DND-41 (cell line): Measurements from ENCODE around the gene SLC6A7.

Source experiments
- ATAC-seq: fragments of 200-7000 bp; cut with Tn5 transposase; 3 replicates; pipeline ENCODE4 v1.9.1; 2021; ENCODE audit warnings: low read depth; ENCODE audit not compliant: insufficient read depth
- DNase-seq: peaks from one replicate; pipeline ENCODE4 v3.0.0-alpha.2; 2020
- H2AFZ ChIP-seq: 2 replicates; pipeline ENCODE4 v1.6.0; 2012; ENCODE audit warnings: low read depth, low read length
- H3K27ac ChIP-seq: 2 replicates; pipeline ENCODE4 v1.5.1; 2012; ENCODE audit warnings: low read length, inconsistent platforms
- H3K27me3 ChIP-seq: fragments of 200-600 bp; sonication (generic); 2 replicates; pipeline ENCODE4 v1.6.0; 2012; ENCODE audit warnings: low read length, mild to moderate bottlenecking, inconsistent platforms; ENCODE audit not compliant: insufficient read depth, poor library complexity
- H3K36me3 ChIP-seq: 2 replicates; pipeline ENCODE4 v1.5.1; 2012; ENCODE audit warnings: low read length, inconsistent platforms; ENCODE audit not compliant: insufficient read depth
- H3K4me1 ChIP-seq: 2 replicates; pipeline ENCODE4 v1.5.1; 2012; ENCODE audit warnings: mild to moderate bottlenecking, low read length; ENCODE audit not compliant: insufficient read depth
- H3K4me2 ChIP-seq: 2 replicates; pipeline ENCODE4 v1.6.0; 2012; ENCODE audit warnings: mild to moderate bottlenecking, moderate library complexity, low read length, inconsistent platforms; ENCODE audit not compliant: insufficient read depth
- H3K4me3 ChIP-seq, 2 experiments: fragments of 200-600 bp in 1 of 2; shearing (Covaris generic) in 1 of 2; 2 replicates each; pipeline ENCODE4 v1.5.1; 2012 to 2016; ENCODE audit warnings: inconsistent platforms in 2 of 2, low read length in 2 of 2, mild to moderate bottlenecking in 2 of 2, low read depth in 1 of 2, moderate library complexity in 1 of 2
- H3K79me2 ChIP-seq: 2 replicates; pipeline ENCODE4 v1.6.0; 2012; ENCODE audit warnings: low read length, inconsistent platforms; ENCODE audit not compliant: insufficient read depth
- H3K9ac ChIP-seq: 2 replicates; pipeline ENCODE4 v1.6.0; 2012; ENCODE audit warnings: low read depth, mild to moderate bottlenecking, inconsistent platforms, low read length, moderate library complexity
- H3K9me3 ChIP-seq: 2 replicates; pipeline ENCODE4 v1.5.1; 2012; ENCODE audit warnings: low read length, moderate library complexity, mild to moderate bottlenecking, inconsistent platforms; ENCODE audit not compliant: insufficient read depth, severe bottlenecking
- H4K20me1 ChIP-seq: 2 replicates; pipeline ENCODE4 v1.6.0; 2012; ENCODE audit warnings: low read length; ENCODE audit not compliant: insufficient read depth
- EZH2 ChIP-seq: IDR thresholded peaks from 3 replicates; pipeline ENCODE4 v1.6.1; 2012; ENCODE audit warnings: borderline replicate concordance, low read depth, mild to moderate bottlenecking, moderate library complexity, low read length, inconsistent platforms; ENCODE audit not compliant: severe bottlenecking
- TF ChIP-seq, protein P1 (sequence below): IDR thresholded peaks from 2 replicates; pipeline ENCODE4 v1.5.1; 2012; ENCODE audit warnings: borderline replicate concordance, low read length, moderate library complexity, mild to moderate bottlenecking; ENCODE audit not compliant: poor library complexity, severe bottlenecking; ENCODE audit errors: extremely low read depth

The SLC6A7 gene

DNA sequence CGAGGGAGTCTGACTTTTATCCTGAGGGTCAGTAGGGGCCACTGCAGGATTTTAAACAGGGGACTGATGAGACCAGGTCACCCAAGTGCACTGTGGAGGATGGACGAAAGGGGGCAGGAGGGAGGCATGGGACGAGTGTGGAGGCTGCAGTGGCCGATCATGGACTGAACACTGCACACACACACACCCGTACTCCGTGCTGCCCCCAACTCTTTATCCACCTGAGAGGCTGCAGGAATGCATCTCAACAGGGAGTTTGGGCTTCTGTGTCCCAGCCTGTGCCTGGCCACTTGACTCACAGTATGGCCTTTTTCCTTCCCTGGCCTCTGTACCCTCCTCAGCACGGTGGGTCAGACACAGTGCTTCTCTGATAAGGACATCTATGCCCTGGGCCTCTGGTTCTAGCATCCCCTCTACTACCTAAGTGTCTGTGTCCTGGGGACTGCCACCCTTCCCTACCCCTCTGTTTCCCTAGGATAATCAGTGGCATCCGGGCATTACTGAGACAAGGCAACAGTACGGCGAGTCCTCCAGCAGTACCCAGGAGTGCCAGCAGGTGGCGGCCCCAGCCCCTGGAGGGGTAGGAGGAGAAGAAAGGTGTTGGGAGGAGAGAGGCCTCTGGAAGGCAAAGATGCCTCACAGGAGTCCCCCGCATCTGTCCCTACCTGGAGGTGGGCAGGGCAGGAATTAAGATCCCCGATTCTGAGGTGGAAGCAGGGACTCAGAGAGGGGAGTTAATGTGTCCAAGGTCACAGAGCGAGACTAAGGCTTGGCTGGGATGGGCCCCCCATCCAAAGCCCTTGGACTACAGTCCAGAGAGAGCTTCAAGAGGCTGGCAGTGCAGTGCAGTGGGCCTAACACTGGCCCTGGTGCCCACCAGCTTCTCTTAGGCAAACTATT, 28.4 kb upstream of the SLC6A7 start:
- DNase-seq (peak; percentile 79), ATAC-seq (peak; percentile 79)
- Histone ChIP-seq H3K27me3 (no peaks in the 10 kb centered on the region), H3K79me2 (no peaks in the 10 kb centered on the region), H3K4me2 (no peak overlapping the region), H2AFZ (no peak overlapping the region), H3K9me3 (no peaks in the 10 kb centered on the region), H3K9ac (no peak overlapping the region), H3K27ac (no peak overlapping the region), H4K20me1 (no peaks in the 10 kb centered on the region), H3K4me1 (peaks cover 33% of the 10 kb centered on the region), H3K4me3 (no peak overlapping the region), H3K36me3 (no peaks in the 10 kb centered on the region)
- TF ChIP-seq, protein P1, sequence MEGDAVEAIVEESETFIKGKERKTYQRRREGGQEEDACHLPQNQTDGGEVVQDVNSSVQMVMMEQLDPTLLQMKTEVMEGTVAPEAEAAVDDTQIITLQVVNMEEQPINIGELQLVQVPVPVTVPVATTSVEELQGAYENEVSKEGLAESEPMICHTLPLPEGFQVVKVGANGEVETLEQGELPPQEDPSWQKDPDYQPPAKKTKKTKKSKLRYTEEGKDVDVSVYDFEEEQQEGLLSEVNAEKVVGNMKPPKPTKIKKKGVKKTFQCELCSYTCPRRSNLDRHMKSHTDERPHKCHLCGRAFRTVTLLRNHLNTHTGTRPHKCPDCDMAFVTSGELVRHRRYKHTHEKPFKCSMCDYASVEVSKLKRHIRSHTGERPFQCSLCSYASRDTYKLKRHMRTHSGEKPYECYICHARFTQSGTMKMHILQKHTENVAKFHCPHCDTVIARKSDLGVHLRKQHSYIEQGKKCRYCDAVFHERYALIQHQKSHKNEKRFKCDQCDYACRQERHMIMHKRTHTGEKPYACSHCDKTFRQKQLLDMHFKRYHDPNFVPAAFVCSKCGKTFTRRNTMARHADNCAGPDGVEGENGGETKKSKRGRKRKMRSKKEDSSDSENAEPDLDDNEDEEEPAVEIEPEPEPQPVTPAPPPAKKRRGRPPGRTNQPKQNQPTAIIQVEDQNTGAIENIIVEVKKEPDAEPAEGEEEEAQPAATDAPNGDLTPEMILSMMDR = peak; percentile 93
- no peak for TF ChIP-seq EZH2

DNA sequence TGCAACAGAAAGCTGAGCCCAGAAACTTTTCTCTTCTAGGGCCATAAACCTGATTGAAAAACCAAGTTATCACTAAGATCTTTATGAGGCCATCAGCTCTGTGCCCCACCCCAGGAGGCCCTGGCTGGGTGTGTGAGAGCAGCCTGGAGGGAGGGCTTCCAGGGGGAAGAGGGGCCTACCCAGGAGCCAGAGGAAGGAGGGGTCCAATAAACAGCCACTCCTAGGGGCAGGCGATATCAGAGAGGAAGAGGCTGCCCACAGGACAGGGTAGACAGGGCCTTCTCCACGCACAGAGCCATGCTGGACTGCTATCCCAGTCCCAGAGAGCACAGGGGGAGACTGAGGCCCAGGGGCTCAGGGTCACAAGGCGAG, 27.7 kb upstream of the SLC6A7 start:
- no peaks in the 10 kb centered on the region for H4K20me1 ChIP-seq
- H3K4me1 ChIP-seq = peaks cover 30% of the 10 kb centered on the region
- H3K36me3 ChIP-seq = no peaks in the 10 kb centered on the region
- no peak overlapping the region for H3K9ac ChIP-seq
- H3K4me3 ChIP-seq = no peak overlapping the region
- no peak for DNase-seq
- no peaks in the 10 kb centered on the region for H3K27me3 ChIP-seq
- H3K79me2 ChIP-seq = no peaks in the 10 kb centered on the region
- no peak overlapping the region for H3K27ac ChIP-seq
- H2AFZ ChIP-seq = no peak overlapping the region
- ATAC-seq = no peak
- H3K4me2 ChIP-seq = no peak overlapping the region
- no peaks in the 10 kb centered on the region for H3K9me3 ChIP-seq
- TF ChIP-seq, protein P1 = no peak
- TF ChIP-seq EZH2 = no peak

DNA sequence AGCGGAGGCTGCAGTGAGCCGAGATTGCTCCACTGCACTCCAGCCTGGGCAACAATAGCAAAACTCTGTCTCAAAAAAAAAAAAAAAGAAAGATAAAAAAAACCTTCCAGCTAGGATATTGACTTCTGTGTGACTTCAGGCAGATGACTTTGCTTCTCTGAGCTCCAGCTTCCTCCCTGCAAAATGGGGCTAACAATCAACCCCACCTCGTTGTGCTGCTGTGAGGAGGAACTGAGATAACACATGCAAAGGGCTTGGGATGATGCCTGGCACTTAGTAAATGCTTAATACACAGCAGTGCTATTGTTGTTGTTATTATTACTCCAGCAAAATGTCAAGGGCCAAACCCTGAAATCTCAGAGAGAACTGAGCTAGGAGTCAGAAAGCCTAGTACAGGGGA, 26.8 kb upstream of the SLC6A7 start:
- Histone ChIP-seq H3K27ac (no peak overlapping the region), H3K79me2 (no peaks in the 10 kb centered on the region), H3K9me3 (no peaks in the 10 kb centered on the region), H3K27me3 (no peaks in the 10 kb centered on the region), H2AFZ (no peak overlapping the region), H3K9ac (no peak overlapping the region), H3K4me2 (no peak overlapping the region), H3K36me3 (no peaks in the 10 kb centered on the region), H3K4me1 (peaks cover 30% of the 10 kb centered on the region), H3K4me3 (no peak overlapping the region), H4K20me1 (no peaks in the 10 kb centered on the region)
- TF ChIP-seq, protein P1 = no peak
- no peak for TF ChIP-seq EZH2
- DNase-seq (no peak), ATAC-seq (no peak)
